B cell (primary cell): ENCODE data around the gene TMEM244. TPM values are rescaled to one million over a fixed set of nuclear protein-coding genes. Genes with fewer than 3 reads are reported as not detected.

Experiments used
- ATAC-seq: fragments of 200-7000 bp; cut with Tn5 transposase; one replicate; pipeline ENCODE4 v1.10.0; 2021; ENCODE audit warnings: low read depth, mild to moderate bottlenecking, moderate number of reproducible peaks, moderate library complexity
- CTCF ChIA-PET: fragments of 350-600 bp; sonication (Branson Sonifier 250); formaldehyde crosslinking; loops from one replicate; lab custom pipeline; 2021; ENCODE audit warnings: antibody characterized with exemption, inconsistent platforms; lab: Charles Lee
- POLR2A ChIA-PET: fragments of 350-600 bp; sonication (Branson Sonifier 250); formaldehyde crosslinking; loops from one replicate; lab custom pipeline; 2021; ENCODE audit warnings: antibody characterized with exemption; lab: Charles Lee
- DNase-seq: peaks from one replicate; pipeline ENCODE4 v3.0.0; 2013
- H2AFZ ChIP-seq: 2 replicates; pipeline ENCODE4 v1.6.1; 2012; ENCODE audit warnings: mild to moderate bottlenecking, low read depth, low read length; ENCODE audit not compliant: insufficient read depth, poor library complexity, severe bottlenecking
- H3K27ac ChIP-seq, 2 donors: 1 replicate in 1 of 2; 2 replicates in 1 of 2; pipeline ENCODE4 v1.5.1; 2012 to 2013; ENCODE audit warnings: low read length in 2 of 2, mild to moderate bottlenecking in 2 of 2, moderate library complexity in 1 of 2
- H3K27me3 ChIP-seq, 4 experiments: fragments of 200-600 bp in 1 of 4; sonication (generic) in 1 of 4; replicated peaks in 1 of 4; 1 replicate in 2 of 4; 2 replicates in 2 of 4; pipeline versions ENCODE4 v1.6.1 to v1.7.0; 2013 to 2016; ENCODE audit warnings: low read length in 3 of 4, mild to moderate bottlenecking in 2 of 4, mixed read lengths in 1 of 4, moderate library complexity in 1 of 4; ENCODE audit not compliant: insufficient read depth in 4 of 4, control insufficient read depth in 3 of 4; ENCODE audit errors: control extremely low read depth in 1 of 4
- H3K36me3 ChIP-seq, 2 experiments: replicated peaks in 1 of 2; 1 replicate in 1 of 2; 2 replicates in 1 of 2; pipeline versions ENCODE4 v1.6.1 to v1.7.1; 2013; ENCODE audit warnings: low read length in 1 of 2; ENCODE audit not compliant: insufficient read depth in 2 of 2, control insufficient read depth in 1 of 2; ENCODE audit errors: control extremely low read depth in 1 of 2, extremely low read depth in 1 of 2
- H3K4me1 ChIP-seq, 2 donors: fragments of 200-600 bp in 1 of 2; sonication (generic) in 1 of 2; 1 replicate in 1 of 2; 2 replicates in 1 of 2; pipeline versions ENCODE4 v1.5.1 to v1.6.1; 2013 to 2017; ENCODE audit warnings: low read length in 2 of 2; ENCODE audit not compliant: control insufficient read depth in 2 of 2, insufficient read depth in 2 of 2
- H3K4me2 ChIP-seq: replicated peaks from 2 replicates; pipeline ENCODE3; 2012; ENCODE audit warnings: mild to moderate bottlenecking, low read depth, low read length; ENCODE audit not compliant: poor library complexity, severe bottlenecking
- H3K4me3 ChIP-seq, 5 experiments: fragments of 200-600 bp in 1 of 5; sonication (generic) in 1 of 5; 1 replicate in 3 of 5; 2 replicates in 2 of 5; pipeline versions ENCODE4 v1.5.1 to v1.7.0; 2011 to 2016; ENCODE audit warnings: low read length in 4 of 5, mild to moderate bottlenecking in 4 of 5, low read depth in 2 of 5, control low read depth in 1 of 5, moderate library complexity in 1 of 5; ENCODE audit not compliant: insufficient read depth in 1 of 5; ENCODE audit errors: control extremely low read depth in 1 of 5, extremely low read depth in 1 of 5
- H3K79me2 ChIP-seq: fragments of 200-600 bp; sonication (generic); one replicate; pipeline ENCODE4 v1.6.0; 2016; ENCODE audit warnings: low read length; ENCODE audit not compliant: control insufficient read depth, insufficient read depth
- H3K9ac ChIP-seq: fragments of 200-600 bp; sonication (generic); 2 replicates; pipeline ENCODE4 v1.6.1; 2017; ENCODE audit warnings: mild to moderate bottlenecking, low read length, moderate library complexity
- H3K9me3 ChIP-seq, 3 donors: one replicate each; pipeline versions ENCODE4 v1.6.1 to v1.7.1; 2013; ENCODE audit warnings: low read length in 2 of 3; ENCODE audit not compliant: control insufficient read depth in 2 of 3, insufficient read depth in 1 of 3; ENCODE audit errors: control extremely low read depth in 1 of 3
- H4K20me1 ChIP-seq: 2 replicates; pipeline ENCODE4 v1.6.0; 2012; ENCODE audit warnings: mild to moderate bottlenecking, low read length; ENCODE audit not compliant: insufficient read depth, control insufficient read depth, poor library complexity, severe bottlenecking
- H3K27ac Mint-ChIP-seq: one replicate; pipeline ENCODE4 v1.8.0; 2021; ENCODE audit warnings: mixed read lengths
- H3K27me3 Mint-ChIP-seq: one replicate; pipeline ENCODE4 v1.8.0; 2021; ENCODE audit warnings: mixed read lengths
- H3K4me1 Mint-ChIP-seq: one replicate; pipeline ENCODE4 v1.8.0; 2021; ENCODE audit warnings: mixed read lengths
- H3K4me3 Mint-ChIP-seq: one replicate; pipeline ENCODE4 v1.8.0; 2021; ENCODE audit warnings: mixed read lengths
- H3K9me3 Mint-ChIP-seq: one replicate; pipeline ENCODE4 v1.8.0; 2022; ENCODE audit warnings: mixed read lengths; ENCODE audit not compliant: insufficient read depth
- EZH2 ChIP-seq: IDR thresholded peaks from 2 replicates; pipeline ENCODE4 v1.6.1; 2012; ENCODE audit warnings: borderline replicate concordance, low read depth, mild to moderate bottlenecking, moderate library complexity, low read length; ENCODE audit not compliant: insufficient read depth, poor library complexity, severe bottlenecking
- WGBS: methylation state at CpG from one replicate; pipeline ENCODE4 v1.1.5; 2013; ENCODE audit warnings: missing lambda C conversion rate; ENCODE audit not compliant: insufficient coverage; 5-methylcytosine and 5-hydroxymethylcytosine counted together
- intact Hi-C: fragments of 100-400 bp; cut with micrococcal nuclease; formaldehyde crosslinking; loops from one replicate; pipeline ENCODE4 v1.10.0; 2022
- polyA plus RNA-seq: library from polyadenylated mRNA; depleted of rRNA; stranded (reverse); fragments of >200 nt; gene quantifications from 2 replicates; pipeline ENCODE4 v1.2.3, GENCODE V29; 2012
- total RNA-seq, 2 donors: library from RNA; stranded (reverse); fragments of 120-200 nt in 1 of 2; gene quantifications; 1 replicate in 1 of 2; 2 replicates in 1 of 2; pipeline versions ENCODE4 v1.2.3 to v1.2.4, GENCODE V29; 2013 to 2022
- TF ChIP-seq, protein P1 (sequence below): fragments of 200-600 bp; IDR thresholded peaks from one replicate; pipeline ENCODE4 v1.8.0; 2022; ENCODE audit warnings: antibody characterized with exemption, mild to moderate bottlenecking

Gene TMEM244
- total and polyA plus RNA-seq, 2 donors (not counting 1 experiment from before 2014, with no cell fraction given), result not detected

GRCh38 chr6:129865013-129865412, 3.9 kb upstream of the TMEM244 start:
- Histone ChIP-seq H3K9ac (no peak overlapping the region), H3K4me3 (no peak overlapping the region), H2AFZ (no peak overlapping the region), H3K36me3 (no peaks in the 10 kb centered on the region), H3K79me2 (no peaks in the 10 kb centered on the region), H3K27ac (no peak overlapping the region), H3K4me2 (no peak overlapping the region), H3K27me3 (no peaks in the 10 kb centered on the region), H3K4me1 (no peaks in the 10 kb centered on the region), H4K20me1 (no peaks in the 10 kb centered on the region), H3K9me3 (peaks cover 0 to 3% (median 0%) of the 10 kb centered on the region in 3 donors)
- no peaks in the 10 kb centered on the region for H3K9me3 Mint-ChIP-seq
- CTCF ChIA-PET, result interaction anchor here (1.5 kb wide), 1 partner anchor 122 kb away, joined by 3 read pairs; no protein-coding TSS in a partner anchor
- peaks cover 22% of the 10 kb centered on the region for H3K4me1 Mint-ChIP-seq
- no peak for ATAC-seq
- POLR2A ChIA-PET, result no interaction called here
- no peak for TF ChIP-seq EZH2
- TF ChIP-seq, protein P1, sequence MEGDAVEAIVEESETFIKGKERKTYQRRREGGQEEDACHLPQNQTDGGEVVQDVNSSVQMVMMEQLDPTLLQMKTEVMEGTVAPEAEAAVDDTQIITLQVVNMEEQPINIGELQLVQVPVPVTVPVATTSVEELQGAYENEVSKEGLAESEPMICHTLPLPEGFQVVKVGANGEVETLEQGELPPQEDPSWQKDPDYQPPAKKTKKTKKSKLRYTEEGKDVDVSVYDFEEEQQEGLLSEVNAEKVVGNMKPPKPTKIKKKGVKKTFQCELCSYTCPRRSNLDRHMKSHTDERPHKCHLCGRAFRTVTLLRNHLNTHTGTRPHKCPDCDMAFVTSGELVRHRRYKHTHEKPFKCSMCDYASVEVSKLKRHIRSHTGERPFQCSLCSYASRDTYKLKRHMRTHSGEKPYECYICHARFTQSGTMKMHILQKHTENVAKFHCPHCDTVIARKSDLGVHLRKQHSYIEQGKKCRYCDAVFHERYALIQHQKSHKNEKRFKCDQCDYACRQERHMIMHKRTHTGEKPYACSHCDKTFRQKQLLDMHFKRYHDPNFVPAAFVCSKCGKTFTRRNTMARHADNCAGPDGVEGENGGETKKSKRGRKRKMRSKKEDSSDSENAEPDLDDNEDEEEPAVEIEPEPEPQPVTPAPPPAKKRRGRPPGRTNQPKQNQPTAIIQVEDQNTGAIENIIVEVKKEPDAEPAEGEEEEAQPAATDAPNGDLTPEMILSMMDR, result no peak
- 90% methylated on average over 2 of the region's 4 CpGs for WGBS
- H3K27me3 Mint-ChIP-seq, result no peaks in the 10 kb centered on the region
- intact Hi-C loops, result loop anchor here (10.0 kb wide), 1 partner anchor 90 kb away; no protein-coding TSS in a partner anchor
- no peak overlapping the region for H3K27ac Mint-ChIP-seq
- no peak overlapping the region for H3K4me3 Mint-ChIP-seq
- no peak for DNase-seq

- Histone ChIP-seq H3K4me1 (no peaks in the 10 kb centered on the region), H3K27ac (no peak overlapping the region), H3K27me3 (no peaks in the 10 kb centered on the region), H3K9me3 (peaks cover 0 to 3% (median 0%) of the 10 kb centered on the region in 3 donors), H3K9ac (no peak overlapping the region), H2AFZ (no peak overlapping the region), H3K4me2 (no peak overlapping the region), H3K4me3 (no peak overlapping the region), H3K79me2 (no peaks in the 10 kb centered on the region), H3K36me3 (no peaks in the 10 kb centered on the region), H4K20me1 (no peaks in the 10 kb centered on the region)
- H3K4me3 Mint-ChIP-seq, result no peak overlapping the region
- ChIA-PET POLR2A (no interaction called here), CTCF (no interaction called here)
- TF ChIP-seq, protein P1, result no peak
- TF ChIP-seq EZH2, result no peak
- no peak overlapping the region for H3K27ac Mint-ChIP-seq
- WGBS, result 81% methylated on average over 2 of the region's 6 CpGs
- H3K27me3 Mint-ChIP-seq, result no peaks in the 10 kb centered on the region
- intact Hi-C loops, result loop anchor here (10.0 kb wide), 1 partner anchor 89 kb away; no protein-coding TSS in a partner anchor
- ATAC-seq (no peak), DNase-seq (no peak)
- peaks cover 19% of the 10 kb centered on the region for H3K4me1 Mint-ChIP-seq
- no peaks in the 10 kb centered on the region for H3K9me3 Mint-ChIP-seq
Observed at GRCh38 chr6:129863664-129864063, 2.5 kb upstream of the TMEM244 start.
